ENCODE data around the gene KRT1. TPM values are rescaled to one million over a fixed set of nuclear protein-coding genes. Genes with fewer than 3 reads are reported as not detected.

The KRT1 gene
- total and polyA plus RNA-seq, 2 experiments from 2014 or later = 0.13 TPM; not detected in 1

DNA sequence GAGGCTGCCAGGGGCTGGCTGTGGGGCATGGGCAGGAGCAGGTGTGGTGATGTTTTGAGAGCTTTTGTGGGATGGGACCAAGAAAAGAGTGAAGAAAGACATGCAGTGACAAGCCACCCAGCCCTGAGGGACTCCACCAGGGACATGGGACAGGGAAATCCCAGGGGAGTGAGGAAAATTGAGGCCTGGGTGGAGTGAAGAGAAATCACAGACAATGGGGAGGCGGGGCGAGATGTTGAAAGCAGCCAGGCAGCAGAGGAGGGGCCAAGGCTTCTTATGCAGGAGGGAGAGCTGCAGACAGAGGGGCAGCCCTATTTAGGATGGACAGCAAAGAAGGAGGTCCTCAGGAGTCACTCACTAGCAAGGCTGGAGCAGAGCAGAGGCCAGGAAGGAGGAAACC, 4.2 kb upstream of the KRT1 start:
- Histone ChIP-seq H3K4me2 (no peak overlapping the region), H3K27me3 (peaks cover 49% of the 10 kb centered on the region), H2AFZ (no peak overlapping the region), H3K27ac (no peak overlapping the region), H3K4me1 (ENCODE audit: insufficient read depth) (no peaks in the 10 kb centered on the region), H4K20me1 (ENCODE audit: insufficient read depth, poor library complexity, severe bottlenecking) (no peaks in the 10 kb centered on the region), H3K9me3 (ENCODE audit: low read depth) (no peaks in the 10 kb centered on the region), H3K4me3 (no peak overlapping the region), H3K36me3 (replicated peaks; ENCODE audit: insufficient read depth, low read depth) (no peaks in the 10 kb centered on the region), H3K9me2 (replicated peaks; ENCODE audit: insufficient read depth) (no peaks in the 10 kb centered on the region), H3K79me2 (no peaks in the 10 kb centered on the region)
- TF ChIP-seq, protein P1, sequence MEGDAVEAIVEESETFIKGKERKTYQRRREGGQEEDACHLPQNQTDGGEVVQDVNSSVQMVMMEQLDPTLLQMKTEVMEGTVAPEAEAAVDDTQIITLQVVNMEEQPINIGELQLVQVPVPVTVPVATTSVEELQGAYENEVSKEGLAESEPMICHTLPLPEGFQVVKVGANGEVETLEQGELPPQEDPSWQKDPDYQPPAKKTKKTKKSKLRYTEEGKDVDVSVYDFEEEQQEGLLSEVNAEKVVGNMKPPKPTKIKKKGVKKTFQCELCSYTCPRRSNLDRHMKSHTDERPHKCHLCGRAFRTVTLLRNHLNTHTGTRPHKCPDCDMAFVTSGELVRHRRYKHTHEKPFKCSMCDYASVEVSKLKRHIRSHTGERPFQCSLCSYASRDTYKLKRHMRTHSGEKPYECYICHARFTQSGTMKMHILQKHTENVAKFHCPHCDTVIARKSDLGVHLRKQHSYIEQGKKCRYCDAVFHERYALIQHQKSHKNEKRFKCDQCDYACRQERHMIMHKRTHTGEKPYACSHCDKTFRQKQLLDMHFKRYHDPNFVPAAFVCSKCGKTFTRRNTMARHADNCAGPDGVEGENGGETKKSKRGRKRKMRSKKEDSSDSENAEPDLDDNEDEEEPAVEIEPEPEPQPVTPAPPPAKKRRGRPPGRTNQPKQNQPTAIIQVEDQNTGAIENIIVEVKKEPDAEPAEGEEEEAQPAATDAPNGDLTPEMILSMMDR (IDR thresholded peaks at IDR 0.05; ENCODE audit: poor library complexity) = no peak
- no peak for TF ChIP-seq EZH2 (IDR thresholded peaks at IDR 0.05; ENCODE audit: borderline replicate concordance)
- no peak for TF ChIP-seq EZH2phosphoT487 (IDR thresholded peaks at IDR 0.05; ENCODE audit: low read depth, severe bottlenecking, unreplicated experiment)
- no peak for DNase-seq (ENCODE audit: low spot score)
- 79% methylated on average over 2 of the region's 2 CpGs for WGBS (ENCODE audit: low lambda C conversion rate, missing lambda C conversion rate)

DNA sequence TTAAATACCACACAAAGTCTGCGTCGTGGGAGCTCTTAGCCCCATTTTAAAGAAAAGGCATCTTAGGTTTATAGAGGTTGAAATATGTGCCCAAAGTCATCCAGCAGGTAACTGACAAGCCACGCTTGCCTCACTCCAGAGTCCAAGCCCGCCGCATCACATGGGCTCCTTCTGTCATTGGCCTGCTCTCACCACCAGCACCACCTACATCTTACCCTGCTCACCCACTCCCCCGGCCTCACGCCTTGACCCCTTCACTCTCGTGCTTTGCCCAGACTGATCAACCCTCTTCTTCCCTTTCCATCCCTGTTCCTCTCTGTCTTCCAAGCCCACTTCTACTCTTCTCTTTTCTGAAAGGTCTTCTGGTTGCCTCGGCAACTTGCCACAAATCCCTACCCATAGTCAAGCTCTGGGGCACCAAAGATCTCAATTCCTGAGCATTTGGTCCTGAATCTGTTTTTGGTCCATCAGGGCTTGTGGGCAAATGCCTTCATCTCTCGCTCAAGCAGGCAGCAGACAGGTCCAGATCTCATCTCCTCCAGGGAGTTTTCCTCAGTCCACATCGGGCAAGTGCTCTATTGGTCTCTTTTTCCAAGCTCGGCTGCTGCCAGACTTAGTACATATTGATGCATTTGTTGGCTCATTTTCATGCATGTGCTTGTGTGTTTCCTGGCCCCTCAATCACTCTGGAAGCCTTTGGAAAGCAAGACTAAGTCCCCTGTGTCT, 3.5 kb upstream of the KRT1 start:
- Histone ChIP-seq H3K4me2 (no peak overlapping the region), H3K4me1 (ENCODE audit: insufficient read depth) (no peaks in the 10 kb centered on the region), H3K27me3 (peaks cover 50% of the 10 kb centered on the region), H3K9me2 (replicated peaks; ENCODE audit: insufficient read depth) (no peaks in the 10 kb centered on the region), H3K4me3 (no peak overlapping the region), H3K79me2 (no peaks in the 10 kb centered on the region), H4K20me1 (ENCODE audit: insufficient read depth, poor library complexity, severe bottlenecking) (no peaks in the 10 kb centered on the region), H3K27ac (no peak overlapping the region), H2AFZ (no peak overlapping the region), H3K9me3 (ENCODE audit: low read depth) (no peaks in the 10 kb centered on the region), H3K36me3 (replicated peaks; ENCODE audit: insufficient read depth, low read depth) (no peaks in the 10 kb centered on the region)
- no peak for DNase-seq (ENCODE audit: low spot score)
- TF ChIP-seq, protein P1 (IDR thresholded peaks at IDR 0.05; ENCODE audit: poor library complexity) = no peak
- TF ChIP-seq EZH2 (IDR thresholded peaks at IDR 0.05; ENCODE audit: borderline replicate concordance) (no peak), EZH2phosphoT487 (IDR thresholded peaks at IDR 0.05; ENCODE audit: low read depth, severe bottlenecking, unreplicated experiment) (no peak)
- 91% methylated on average over 12 of the region's 12 CpGs for WGBS (ENCODE audit: low lambda C conversion rate, missing lambda C conversion rate)

DNA sequence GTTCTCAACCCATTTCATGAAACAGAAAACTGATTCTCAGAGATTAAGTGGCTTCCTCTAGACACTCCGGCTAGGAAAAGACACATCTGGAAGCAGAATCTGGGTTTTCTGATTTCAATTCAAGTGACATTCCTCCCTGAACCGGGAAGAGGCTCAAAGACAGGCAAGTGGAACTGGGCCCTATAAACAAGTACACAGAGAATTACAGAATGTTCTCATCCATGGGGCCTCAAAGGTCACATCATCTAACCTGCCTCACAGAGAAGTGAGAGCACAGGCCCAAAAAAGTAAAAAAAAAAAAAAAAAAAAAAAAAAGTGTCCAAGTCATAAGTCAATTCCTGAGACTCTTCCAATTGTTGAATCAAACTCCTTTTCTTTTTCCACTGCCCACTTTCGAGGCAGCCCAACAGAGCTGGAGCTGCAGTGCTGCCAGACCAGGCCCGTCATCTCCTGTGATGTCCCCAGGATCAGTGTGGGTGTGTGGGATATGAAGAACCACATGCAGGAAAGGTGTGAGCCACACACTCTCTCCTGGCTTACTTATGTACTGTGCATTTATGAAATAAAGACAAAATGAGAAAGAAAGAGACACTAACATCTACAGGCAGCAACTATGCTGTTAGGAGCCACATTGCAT, 2.8 kb upstream of the KRT1 start:
- H3K4me3 ChIP-seq = no peak overlapping the region
- WGBS (ENCODE audit: low lambda C conversion rate, missing lambda C conversion rate) = 72% methylated on average over 4 of the region's 4 CpGs

More for the DNA sequence above, 2.8 kb upstream of the KRT1 start:
- no peaks in the 10 kb centered on the region for H3K36me3 ChIP-seq (replicated peaks; ENCODE audit: insufficient read depth, low read depth)
- H3K79me2 ChIP-seq = no peaks in the 10 kb centered on the region
- no peaks in the 10 kb centered on the region for H3K4me1 ChIP-seq (ENCODE audit: insufficient read depth)
- no peak overlapping the region for H3K4me2 ChIP-seq
- H3K27me3 ChIP-seq = peaks cover 46% of the 10 kb centered on the region
- no peaks in the 10 kb centered on the region for H3K9me2 ChIP-seq (replicated peaks; ENCODE audit: insufficient read depth)
- no peak overlapping the region for H2AFZ ChIP-seq
- H3K27ac ChIP-seq = no peak overlapping the region
- DNase-seq (ENCODE audit: low spot score) = no peak
- no peaks in the 10 kb centered on the region for H4K20me1 ChIP-seq (ENCODE audit: insufficient read depth, poor library complexity, severe bottlenecking)
- TF ChIP-seq, protein P1 (IDR thresholded peaks at IDR 0.05; ENCODE audit: poor library complexity) = no peak
- TF ChIP-seq EZH2phosphoT487 (IDR thresholded peaks at IDR 0.05; ENCODE audit: low read depth, severe bottlenecking, unreplicated experiment) (no peak), EZH2 (IDR thresholded peaks at IDR 0.05; ENCODE audit: borderline replicate concordance) (no peak)
- no peaks in the 10 kb centered on the region for H3K9me3 ChIP-seq (ENCODE audit: low read depth)
